NCI-H2081 treated with DMSO at 0.1 percent for 48 hours (cell line): ENCODE data around the gene RANBP1.

Experiments
- DNase-seq: peaks from one replicate; lab custom pipeline; 2025; lab: John Stamatoyannopoulos, UW

The RANBP1 gene

DNA sequence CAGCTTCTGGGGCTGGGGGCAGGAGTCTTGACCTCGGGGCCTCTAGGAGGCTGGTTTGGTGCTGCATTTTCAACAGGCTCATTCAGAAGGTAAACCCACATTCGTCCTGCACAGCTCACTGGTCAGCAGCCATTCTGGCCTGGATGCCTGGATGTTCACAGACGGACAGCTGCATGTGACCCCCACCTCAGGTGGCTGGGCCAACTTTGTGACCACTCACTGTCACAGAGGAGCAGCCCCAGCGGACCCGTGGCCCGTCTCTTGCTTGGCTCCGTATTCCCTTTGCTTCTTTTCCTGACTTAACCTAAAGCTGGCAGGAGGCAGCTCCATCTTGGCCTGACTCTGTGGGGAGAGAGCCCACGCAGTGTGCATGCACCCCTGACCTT, 27.6 kb upstream of the RANBP1 start:
- no peak for DNase-seq

DNA sequence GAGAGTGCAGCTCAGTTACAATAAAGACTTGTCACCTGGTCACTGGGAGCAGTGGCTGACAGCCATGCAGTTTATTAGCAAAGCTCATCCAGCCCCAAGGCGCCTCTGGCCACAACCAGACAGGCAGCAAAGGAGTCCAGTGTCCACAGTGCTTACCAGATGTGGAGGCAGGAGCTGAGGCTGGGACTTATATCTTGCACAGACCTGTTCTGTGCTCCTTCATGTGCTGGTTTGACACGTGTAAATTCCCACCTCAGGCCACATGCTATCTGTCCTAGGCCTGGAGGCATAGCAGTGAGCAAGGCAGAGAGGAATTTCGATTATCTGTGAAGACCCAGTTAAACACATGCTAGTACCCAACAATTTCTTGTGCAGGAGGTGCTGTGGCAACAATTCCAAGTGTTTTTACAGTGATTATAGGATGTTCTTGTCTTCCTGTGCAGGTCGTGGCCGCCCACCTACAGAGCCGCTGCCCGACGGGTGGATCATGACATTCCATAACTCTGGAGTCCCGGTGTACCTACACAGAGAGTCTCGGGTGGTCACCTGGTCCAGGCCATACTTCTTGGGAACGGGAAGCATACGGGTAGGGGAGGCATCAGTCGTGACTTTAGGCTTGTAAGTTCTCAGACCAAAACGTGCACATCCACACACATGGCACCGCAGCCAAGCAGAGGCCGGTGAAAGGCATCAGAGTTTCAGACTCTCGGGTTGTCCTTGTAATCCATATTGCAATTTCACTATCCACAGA, 26.5 kb upstream of the RANBP1 start:
- DNase-seq, result no peak

DNA sequence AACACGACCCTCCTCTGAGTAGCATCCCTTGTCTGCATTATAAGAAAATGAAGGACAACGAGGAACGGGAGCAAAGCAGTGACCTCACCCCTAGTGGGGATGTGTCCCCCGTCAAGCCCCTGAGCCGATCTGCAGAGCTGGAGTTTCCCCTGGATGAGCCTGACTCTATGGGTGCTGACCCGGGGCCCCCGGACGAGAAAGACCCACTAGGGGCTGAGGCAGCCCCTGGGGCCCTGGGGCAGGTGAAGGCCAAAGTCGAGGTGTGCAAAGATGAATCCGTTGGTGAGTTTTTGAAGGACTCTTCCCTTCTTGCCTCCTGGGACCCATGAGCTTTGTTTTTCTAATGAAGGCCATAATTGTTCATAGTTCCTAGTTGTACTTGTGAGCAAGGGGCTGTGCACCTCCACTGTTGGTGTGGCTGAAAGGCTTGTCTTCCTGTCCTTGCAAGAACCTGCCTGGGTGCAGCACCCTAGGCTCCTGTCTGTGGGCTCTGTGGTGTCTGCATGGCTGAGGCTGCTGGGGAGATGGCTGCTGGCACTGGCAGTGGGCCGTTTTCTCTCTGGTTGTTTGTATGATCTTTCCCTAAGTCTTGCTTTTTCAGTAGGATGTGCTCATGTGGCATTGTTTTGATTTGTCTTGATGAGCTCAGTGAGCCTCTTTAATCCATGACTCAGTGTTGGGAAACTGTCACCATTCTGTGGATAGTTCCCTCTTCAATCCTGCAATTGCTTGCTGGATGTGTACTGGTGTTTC, 25.8 kb upstream of the RANBP1 start:
- DNase-seq, result no peak

DNA sequence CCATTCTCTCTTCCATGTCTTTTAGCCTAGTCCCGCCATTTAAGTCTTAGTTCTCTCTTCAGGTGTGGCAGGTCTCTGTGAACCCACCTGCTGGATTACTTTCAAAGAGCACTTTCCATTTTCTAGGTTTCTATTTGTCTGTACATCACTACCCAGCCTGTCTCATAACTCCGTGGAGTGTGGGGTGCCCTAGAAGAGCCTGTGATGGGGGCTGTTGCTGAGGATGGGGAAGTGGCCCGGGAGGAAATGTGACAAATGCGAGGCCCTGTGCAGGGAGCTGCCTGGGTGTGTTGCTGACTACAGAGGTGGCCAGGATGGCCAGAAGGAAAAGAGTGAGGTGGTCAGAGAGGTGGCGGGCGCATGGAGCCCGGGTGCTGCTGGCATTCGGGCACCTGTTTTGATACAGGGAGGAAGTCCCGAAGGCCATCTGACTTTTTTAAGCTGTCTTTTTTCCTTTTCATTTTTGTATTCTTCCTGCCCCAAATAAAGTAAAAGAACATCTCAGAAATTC, 25.1 kb upstream of the RANBP1 start:
- no peak for DNase-seq

DNA sequence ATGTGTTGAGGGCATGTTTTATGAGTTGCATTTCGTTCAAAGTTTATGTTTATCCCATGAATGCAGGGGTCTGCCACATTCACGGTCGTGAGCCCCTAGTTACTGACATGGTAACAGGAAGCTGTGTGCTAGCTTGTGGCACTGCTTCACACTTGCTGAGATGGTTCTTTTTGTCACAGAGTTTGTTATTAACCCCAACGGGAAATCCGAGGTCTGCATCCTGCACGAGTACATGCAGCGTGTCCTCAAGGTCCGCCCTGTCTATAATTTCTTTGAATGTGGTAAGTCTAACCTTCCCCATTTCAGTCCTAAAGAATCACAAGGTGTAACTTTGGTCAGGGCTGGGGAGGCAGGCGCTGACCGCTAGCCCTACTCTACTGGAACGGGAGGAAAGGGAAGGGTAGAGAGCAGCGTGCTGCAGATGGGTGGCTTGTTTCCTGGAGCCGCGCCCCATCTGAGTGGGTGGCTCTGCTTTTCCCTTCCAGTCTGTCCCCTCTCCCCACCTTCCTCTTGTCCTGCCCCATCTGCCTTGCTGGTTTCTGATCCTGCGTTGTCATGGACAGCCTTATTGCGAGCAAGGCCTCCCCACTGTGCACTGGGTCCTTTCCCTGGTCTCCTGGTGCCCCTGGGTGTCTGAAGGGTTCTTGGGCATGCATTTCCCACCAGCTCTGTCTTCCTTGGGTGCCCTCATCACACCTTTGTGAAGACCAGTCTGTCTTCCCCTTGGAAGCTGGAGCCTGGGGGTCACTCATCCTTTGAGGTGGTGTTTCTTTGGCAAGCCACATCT, 24.0 kb upstream of the RANBP1 start:
- DNase-seq, result no peak

DNA sequence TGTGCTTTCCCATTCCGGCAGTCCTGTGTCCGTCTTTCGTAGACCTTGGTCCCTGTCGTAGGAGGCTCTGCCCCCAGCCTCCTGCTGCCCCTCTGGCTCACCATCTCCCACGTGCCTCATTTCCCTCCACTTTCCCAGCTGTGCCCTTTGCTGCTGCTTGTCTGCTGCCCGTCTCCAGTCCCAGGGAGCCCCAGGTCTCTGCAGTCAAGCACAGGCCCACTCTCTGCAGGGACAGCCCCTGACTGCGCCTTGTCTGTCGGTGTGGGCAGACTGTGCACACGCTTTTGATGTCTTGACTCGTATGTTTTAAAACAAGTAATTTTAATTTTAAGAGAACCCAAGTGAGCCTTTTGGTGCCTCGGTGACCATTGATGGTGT, 23.4 kb upstream of the RANBP1 start:
- DNase-seq, result no peak

DNA sequence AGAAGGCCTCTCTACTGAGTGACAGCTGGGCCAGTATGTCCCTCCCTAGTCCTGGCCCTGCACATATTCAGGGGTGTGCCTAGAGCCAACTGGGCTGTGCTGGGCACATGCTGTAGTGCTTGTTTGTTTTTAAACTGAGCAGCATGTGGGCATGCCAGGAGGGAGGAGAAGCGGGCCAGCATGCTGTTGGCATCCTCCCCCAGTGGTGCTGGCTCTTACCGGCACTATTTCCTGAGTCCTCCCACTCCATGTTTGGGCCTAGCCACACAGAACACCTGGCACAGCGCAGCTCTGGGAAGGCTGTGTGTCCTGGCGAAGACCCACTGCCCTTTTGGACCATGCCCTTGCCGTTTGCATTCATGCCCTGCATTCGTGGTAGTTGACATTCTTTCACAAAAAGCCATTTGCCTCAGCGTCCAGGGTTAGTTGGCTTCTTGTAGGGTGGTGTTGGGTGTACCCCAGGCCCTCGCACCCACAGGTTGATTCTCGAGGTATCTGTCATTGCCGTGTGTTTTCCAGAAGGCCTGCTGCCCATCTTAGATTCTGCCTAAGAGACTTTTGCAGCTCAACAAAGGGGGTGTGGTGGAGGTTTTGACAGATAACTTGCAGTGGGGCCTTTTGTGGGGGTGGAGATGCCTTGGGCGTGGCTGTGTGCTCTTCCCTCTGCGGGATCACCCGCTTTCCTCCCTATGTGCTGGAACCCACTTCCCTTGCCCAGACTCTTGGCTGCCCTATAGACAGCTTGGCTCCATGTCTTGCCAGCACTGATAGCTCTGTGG, 22.3 kb upstream of the RANBP1 start:
- no peak for DNase-seq

DNA sequence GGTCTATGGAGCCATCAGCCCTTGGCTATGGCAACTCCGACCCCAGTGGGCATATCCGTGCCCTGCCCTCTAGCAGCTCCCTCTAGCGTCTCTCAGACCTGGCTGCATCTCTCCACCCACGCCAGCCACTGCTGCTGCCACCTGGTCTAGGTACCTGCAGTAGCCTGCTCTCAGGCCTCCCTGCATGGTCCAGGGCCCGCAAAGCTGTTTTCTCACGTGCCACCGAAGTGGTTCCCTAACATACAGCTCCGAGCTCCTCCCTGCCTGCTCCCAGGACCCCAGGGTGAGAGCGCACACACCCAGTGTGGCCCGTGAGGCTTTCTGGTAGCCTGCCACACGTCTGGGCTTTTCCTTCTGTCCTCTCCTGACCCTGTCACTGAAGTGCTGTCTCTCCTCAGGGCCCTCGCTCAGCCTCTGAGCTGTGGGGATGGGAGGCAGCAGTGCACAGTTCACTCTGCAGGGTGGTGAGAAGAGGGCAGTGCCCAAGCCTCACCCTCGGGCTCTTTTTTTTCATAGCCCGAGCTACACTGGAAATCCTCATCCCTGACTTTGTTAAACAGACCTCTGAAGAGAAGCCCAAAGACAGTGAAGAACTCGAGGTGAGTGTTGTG, 21.6 kb upstream of the RANBP1 start:
- no peak for DNase-seq

DNA sequence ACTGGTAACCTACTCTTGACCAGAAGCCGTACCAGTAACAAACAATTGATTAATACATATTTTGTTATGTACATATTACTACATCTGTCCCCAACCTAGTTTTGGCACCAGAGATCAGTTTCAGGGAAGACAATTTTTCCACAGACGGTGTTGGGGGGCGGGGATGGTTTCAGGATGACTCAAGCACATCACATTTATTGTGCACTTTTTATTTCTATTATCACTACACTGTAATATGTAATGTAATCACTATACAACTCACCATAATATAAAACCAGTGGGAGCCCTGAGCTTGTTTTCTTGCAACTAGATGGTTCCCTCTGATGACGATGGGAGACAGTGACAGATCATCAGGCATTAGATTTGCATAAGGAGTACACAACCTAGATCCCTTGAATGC, 20.4 kb upstream of the RANBP1 start:
- no peak for DNase-seq

DNA sequence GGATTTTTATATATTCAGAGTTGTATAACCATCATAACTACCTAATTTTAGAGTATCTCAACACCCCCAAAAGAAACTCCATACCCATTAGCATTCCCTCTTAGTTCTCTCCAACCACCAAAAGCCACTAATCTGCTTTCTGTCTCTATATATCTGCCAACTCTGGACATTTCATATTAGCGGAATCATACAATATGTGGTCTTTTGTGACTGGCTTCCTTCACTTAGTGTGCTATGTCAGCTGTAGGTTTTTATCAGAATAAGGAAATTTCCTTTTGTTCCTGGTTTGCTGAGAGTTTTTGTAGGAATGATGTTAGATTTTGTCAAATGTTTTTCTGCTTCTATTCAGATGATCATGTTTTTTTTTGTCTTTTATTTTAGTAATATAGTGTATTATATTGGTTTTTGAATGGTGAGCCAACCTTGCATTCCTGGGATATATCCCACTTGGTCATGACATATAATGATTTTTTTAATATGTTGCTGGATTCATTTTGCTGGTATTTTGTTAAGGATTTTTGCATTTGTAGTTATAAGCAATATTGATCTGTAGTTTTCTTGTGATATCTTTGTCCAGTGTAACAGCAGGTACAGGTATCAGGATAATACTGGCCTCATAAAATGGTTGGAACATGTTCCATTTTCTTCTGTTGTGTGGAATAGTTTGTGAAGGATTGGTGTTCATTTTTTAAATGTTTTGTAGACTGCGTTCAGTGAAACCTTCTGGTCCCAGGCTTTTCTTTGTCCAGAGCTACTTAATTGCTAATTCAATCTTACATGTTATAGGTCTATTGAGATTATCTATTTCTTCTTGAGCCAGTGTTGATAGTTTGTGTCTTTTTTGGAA, 19.1 kb upstream of the RANBP1 start:
- no peak for DNase-seq

DNA sequence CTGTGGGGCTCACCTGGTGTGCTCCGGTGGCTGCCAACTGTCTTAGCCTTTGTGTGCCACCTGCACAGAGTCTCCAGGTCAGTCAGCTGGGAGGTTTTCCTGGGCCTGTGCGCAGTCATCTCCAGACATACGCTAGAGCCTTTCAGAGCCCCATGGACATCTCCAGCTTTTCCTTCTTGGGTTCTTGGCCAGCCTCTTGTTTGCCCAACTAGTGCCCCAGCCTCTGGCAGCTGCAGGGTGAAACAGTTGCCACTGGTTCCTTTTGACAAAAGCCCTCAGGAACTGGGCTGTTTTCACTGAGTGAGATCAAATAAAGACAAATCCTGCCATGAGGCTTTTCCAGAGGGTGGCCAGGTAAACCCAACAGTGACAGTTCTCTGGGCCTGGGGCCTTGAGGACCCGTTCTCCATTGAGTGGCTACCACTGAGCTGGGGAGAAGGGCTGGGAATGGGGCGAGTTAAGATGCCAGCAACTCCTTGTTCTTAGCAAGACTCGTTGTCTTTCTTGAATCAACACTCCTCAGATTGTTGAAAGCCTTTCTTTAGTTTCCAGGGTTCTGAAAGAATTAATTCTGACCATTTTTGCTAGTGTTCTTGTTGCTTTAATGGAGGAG, 16.7 kb upstream of the RANBP1 start:
- no peak for DNase-seq

DNA sequence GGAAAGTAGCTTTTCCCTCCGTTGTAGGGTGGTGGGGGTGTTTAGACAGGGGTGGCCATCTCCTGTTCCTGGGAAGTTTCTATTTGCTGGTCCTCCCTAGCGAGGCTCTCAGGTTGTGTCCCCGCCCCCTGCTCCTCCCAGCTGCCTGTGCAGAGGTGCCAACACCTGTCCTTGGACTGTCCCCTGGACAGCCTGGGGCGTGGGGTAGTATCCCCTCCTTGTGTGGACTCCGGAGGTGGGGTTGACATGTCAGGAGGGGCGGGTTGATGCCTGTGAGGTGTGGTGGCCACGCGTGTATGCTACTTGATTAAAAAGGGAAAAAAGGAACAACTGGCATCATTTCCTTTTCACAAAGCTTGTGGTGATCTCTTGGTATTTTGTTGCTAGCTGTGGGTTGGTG, 14.3 kb upstream of the RANBP1 start:
- no peak for DNase-seq

DNA sequence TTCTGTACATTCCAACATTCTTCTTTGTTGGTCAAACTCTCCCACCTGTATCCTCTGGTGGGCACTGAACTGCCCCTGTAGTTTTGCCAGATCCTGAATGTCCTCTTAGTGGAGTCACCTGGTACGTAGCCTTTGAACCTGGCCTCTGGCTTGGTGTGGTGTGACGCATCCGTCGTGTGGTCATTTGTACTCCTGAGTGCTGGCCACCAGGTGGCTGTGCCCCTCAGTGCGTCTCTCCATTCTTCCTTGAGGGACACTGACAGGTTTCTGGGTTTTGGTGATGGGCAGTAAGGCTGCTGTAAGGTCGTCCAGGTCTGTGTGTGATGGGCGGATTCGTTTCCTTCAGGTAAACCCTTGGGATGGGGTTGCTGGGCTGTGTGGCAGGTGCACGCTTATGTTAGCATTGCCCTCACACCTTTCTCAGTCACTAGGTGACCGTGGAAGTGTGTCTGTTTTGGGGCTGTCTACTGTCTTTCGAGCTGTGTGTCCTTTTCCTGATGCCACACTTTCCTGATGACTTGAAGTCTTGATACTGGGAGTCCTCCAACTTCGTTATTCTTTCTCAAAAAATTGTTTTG, 13.6 kb upstream of the RANBP1 start:
- DNase-seq, result no peak

DNA sequence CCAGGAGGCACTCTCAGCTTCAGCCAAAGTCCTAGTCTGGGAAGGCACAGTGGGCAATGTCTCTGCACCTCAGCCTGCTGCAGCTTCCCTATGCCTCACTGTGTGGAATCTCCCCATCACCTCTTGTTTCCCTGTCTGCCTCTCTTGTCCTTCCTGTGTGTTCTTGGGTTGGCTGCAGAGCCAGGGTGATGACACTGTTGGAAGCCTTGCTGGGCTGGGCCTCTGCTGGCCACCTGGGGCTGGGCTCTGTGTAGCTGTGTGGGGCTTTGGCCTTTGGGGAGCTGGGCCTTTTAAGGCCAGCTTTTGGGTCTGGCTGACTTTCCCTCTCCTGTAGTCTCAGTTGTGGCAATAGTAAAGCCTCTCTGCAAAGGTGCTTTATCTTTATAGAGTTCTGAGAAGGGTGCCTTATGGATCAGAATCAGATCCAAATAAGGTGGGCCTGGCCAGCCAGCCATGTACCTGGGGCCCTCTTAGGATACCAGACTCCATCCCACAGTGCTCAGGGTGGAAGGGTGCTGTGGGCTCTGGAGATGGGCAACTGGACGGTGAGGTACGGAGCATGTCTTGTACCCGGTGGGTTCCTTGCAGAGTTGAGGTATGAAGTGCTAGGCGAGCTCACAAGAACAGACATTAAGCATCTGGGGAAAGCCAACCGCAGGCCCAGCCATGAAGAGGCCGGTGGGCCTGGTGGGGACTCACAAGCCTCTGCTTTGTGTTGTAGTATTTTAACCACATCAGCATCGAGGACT, 10.3 kb upstream of the RANBP1 start:
- DNase-seq, result no peak

DNA sequence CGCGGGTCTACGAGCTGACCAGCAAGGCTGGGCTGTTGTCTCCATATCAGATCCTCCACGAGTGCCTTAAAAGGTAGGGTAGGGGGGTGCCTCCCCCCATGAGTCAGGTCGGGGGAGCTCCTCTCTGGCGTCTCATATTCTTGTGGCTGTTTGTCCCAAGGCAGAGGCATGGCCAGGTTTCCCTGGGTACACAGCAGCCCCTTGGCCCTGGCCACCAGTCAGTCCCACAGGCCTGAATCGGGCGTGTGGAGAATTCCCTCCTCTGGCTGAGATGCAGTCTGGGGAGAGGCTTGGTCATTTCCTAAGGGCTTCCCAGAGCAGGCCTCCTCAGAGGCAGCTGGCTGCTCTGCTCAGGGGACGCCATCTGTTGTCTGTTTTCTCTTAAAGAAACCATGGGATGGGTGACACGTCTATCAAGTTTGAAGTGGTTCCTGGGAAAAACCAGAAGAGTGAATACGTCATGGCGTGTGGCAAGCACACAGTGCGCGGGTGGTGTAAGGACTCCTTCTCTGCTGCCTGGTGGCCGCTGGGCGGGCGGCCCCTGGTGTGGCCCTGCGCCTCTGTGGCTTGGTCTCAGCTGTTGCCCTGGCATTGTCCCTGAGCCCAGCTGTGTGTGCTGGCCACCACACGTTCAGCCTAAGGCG, 9.6 kb upstream of the RANBP1 start:
- DNase-seq, result no peak

DNA sequence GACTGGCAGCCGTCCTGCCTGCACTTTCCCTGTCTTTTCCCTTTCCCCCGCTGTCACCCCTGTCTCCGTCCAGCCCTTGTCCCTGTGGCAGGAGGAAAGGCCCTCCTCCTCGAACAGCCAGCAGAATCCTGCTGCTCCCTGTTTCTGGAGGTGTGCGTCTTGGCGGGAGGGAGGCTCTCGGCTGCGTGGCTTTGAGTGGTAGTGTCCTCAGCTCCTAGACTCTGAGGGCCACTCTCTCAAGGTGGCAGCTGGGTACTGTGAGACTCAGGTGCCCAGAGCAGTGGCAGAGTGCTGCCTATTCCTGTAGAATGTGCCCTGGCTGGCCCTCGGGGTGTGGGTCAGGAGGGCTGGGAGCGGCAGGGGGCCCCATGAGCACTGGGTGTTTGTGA, 9.1 kb upstream of the RANBP1 start:
- DNase-seq, result no peak

DNA sequence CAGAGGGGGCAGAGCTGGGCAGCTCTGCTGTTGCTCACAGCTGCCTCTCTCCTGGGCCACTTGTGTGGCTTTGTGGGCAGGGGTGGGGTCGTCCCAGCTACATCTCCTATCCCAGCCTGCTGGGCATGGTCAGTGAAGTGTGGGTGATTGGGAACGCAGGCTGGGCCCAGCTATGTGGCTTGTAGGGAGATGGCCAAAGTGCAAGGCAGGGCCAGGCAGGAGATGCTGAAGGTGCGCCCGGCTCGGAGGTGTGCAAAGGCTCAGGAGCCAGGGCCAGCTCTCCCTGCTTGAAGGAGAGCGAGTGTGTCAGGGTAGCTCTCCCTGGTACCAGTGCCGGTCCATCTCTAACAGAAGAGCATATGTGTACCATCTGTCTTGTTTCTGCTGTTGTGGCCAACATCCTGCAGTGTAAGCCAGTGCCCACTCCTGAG, 8.4 kb upstream of the RANBP1 start:
- DNase-seq, result no peak

DNA sequence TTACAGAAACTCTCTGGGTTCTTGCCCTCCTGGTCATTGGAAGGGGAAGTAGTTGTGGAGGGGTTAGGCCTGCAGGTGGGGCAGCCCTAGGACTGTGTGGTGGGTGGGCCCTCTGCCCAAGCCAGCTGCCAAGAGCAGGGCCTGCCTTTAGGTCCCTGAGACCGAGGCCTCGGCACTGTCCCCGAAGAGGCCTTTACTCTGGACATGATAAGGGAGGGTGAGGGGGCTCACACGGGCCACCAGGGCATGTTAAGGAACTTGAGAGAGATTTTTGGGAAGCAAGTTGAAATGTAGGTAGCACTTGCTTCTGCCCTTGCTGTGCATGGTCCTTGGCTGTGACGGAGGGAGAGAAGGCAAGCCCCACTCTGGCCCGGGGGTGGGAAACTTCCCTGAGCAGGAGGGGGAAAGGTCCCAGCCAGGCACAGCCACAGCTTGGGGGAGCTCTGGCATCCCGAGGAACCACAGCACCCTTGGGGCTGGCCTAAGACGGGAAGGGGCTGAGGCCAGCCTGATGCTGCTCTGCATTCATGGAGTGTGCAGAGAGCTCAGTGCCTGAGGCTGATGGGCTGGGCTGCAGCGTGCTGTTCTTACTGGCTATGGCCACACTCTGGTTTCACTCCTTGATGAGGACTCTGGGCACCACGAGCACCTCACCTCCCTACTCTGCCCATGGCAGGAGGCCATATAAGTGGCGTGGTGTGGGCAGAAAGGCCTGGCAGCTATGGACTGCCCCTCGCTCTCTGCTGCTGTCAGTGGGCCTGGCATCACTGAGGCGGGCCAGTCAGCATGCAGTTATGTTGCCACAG, 7.8 kb upstream of the RANBP1 start:
- no peak for DNase-seq
